Heart left ventricle (tissue), 13 donors: ENCODE measurements around the gene PRTN3.

Experiments
- CTCF ChIP-seq, 12 donors: fragments of 200-600 bp; sonication (generic) in 4 of 12; IDR thresholded peaks; one replicate each; pipeline versions ENCODE4 v1.5.0 to v1.8.0; 2018 to 2022; ENCODE audit warnings: antibody characterized with exemption in 12 of 12, mild to moderate bottlenecking in 5 of 12
- POLR2A ChIP-seq, 2 donors: fragments of 450-650 bp; IDR thresholded peaks; one replicate each; pipeline ENCODE4 v1.6.1; 2017; ENCODE audit warnings: antibody characterized with exemption in 2 of 2, mild to moderate bottlenecking in 2 of 2, moderate library complexity in 2 of 2
- donor health status: ischemic (EF 13 %, LVEDD 7.1; RV severe dilation, severe dysfunction).
- donor health status: DM: no; HTN: yes; CAD: no.
- donor health status: DM: no; HTN: no; CAD: no.
- donor health status: ischemic (EF 25% LVEDD 6.9; RV normal size, moderate dysfunction).
- donor health status: ischemic (EF 25% LVEDD 5.7; RV mildly dilated, moderate dysfunction).
- donor health status: ischemic (EF 35%, LVEDD 5.7; RV mildly dilated, moderate dysfunction).
- donor health status: nonischemic (EF 11% LVEDD 7.7; RV severe dilation, severe dysfunction).
- donor health status: DM: yes; HTN: yes; CAD: no.
- donor health status: PGD.
- donor health status: ischemic (EF 29% LVEDD 5.4; RV normal size, mild dysfunction).
- donor health status: nonischemic (EF 23%, LVEDD 6.1; RV moderate dilation, normal function).

- TF ChIP-seq CTCF (IDR thresholded peaks at IDR 0.05) (no peak), POLR2A (IDR thresholded peaks at IDR 0.05) (no peak)
Observed at GRCh38 chr19:802498-803098, 38.2 kb upstream of the PRTN3 start.
